A549 (cell line): ENCODE data around the gene CACNA1C. TPM values are rescaled to one million over a fixed set of nuclear protein-coding genes. Genes with fewer than 3 reads are reported as not detected.

Experiments
- ATAC-seq, 2 experiments: fragments of 200-7000 bp in 1 of 2; fragments of >200 bp in 1 of 2; cut with Nextera tagmentation in 1 of 2; cut with Tn5 transposase in 1 of 2; 3 replicates each; pipeline versions ENCODE4 v1.8.0 to v1.9.1; 2018 to 2020; ENCODE audit warnings: mild to moderate bottlenecking in 1 of 2, moderate library complexity in 1 of 2
- CTCF ChIA-PET: fragments of 300-600 bp; sonication (Branson Sonifier 250); formaldehyde crosslinking; extraction: SDS; loops from one replicate; lab custom pipeline; 2021; ENCODE audit warnings: antibody characterized with exemption, inconsistent platforms; lab: Yijun Ruan, JAX
- POLR2A ChIA-PET: fragments of 350-600 bp; formaldehyde crosslinking; extraction: SDS; loops from one replicate; lab custom pipeline; 2021; ENCODE audit warnings: antibody characterized with exemption, inconsistent platforms; lab: Yijun Ruan, JAX
- DNase-seq, 2 experiments: peaks; one replicate each; pipeline versions ENCODE4 v3.0.0 to v3.0.0-alpha.2; 2011 to 2016; ENCODE audit warnings: low read depth in 1 of 2, low spot score in 1 of 2
- FAIRE-seq: peaks from 2 replicates; lab custom pipeline; 2011; peaks lifted over from hg19 to GRCh38; lab: Jason Lieb, UNC
- H3K27ac ChIP-seq, 2 experiments: fragments of >200 bp; sonication (Bioruptor Twin); formaldehyde crosslinking; 3 replicates each; pipeline ENCODE4 v1.5.1; 2016 to 2017
- H3K4me1 ChIP-seq: fragments of >200 bp; sonication (Bioruptor Twin); formaldehyde crosslinking; 3 replicates; pipeline ENCODE4 v1.6.1; 2016
- H3K4me2 ChIP-seq: fragments of >200 bp; sonication (Bioruptor Twin); formaldehyde crosslinking; 3 replicates; pipeline ENCODE4 v1.6.1; 2016
- H3K4me3 ChIP-seq: fragments of >200 bp; sonication (Bioruptor Twin); formaldehyde crosslinking; 3 replicates; pipeline ENCODE4 v1.5.1; 2016
- H3K9me3 ChIP-seq: fragments of >200 bp; sonication (Bioruptor Twin); formaldehyde crosslinking; 3 replicates; pipeline ENCODE4 v1.6.1; 2016
- CBX2 ChIP-seq: fragments of 200-600 bp; sonication (generic); IDR thresholded peaks from 2 replicates; pipeline ENCODE4 v1.6.1; 2016; ENCODE audit warnings: low read depth, mild to moderate bottlenecking, borderline replicate concordance
- CEBPB ChIP-seq, 2 experiments: fragments of >200 bp in 1 of 2; sonication (Bioruptor Twin) in 1 of 2; formaldehyde crosslinking in 1 of 2; IDR thresholded peaks; 2 replicates each; pipeline ENCODE4 v1.6.1; 2012 to 2016
- CHD2 ChIP-seq: fragments of 150-350 bp; IDR thresholded peaks from 2 replicates; pipeline ENCODE4 v1.6.1; 2014; ENCODE audit warnings: low read length; ENCODE audit not compliant: partially characterized antibody
- EHMT2 ChIP-seq: fragments of 200-600 bp; sonication (generic); IDR thresholded peaks from 2 replicates; pipeline ENCODE4 v1.6.1; 2016; ENCODE audit warnings: antibody characterized with exemption, low read depth, mild to moderate bottlenecking, moderate library complexity
- FOSL2 ChIP-seq, 2 experiments: fragments of 450-650 bp in 1 of 2; fragments of >200 bp in 1 of 2; sonication (Bioruptor Twin) in 1 of 2; formaldehyde crosslinking; IDR thresholded peaks; 2 replicates each; pipeline versions ENCODE4 v1.5.0 to v1.6.1; 2016 to 2020; ENCODE audit warnings: mild to moderate bottlenecking in 1 of 2, moderate library complexity in 1 of 2
- HES2 ChIP-seq: fragments of >200 bp; sonication (Bioruptor Twin); formaldehyde crosslinking; IDR thresholded peaks from 2 replicates; pipeline ENCODE4 v1.6.1; 2016
- HOXB5 ChIP-seq: fragments of 250-450 bp; sonication (Bioruptor Pico); IDR thresholded peaks from 2 replicates; pipeline ENCODE4 v1.5.0; 2020; ENCODE audit warnings: mild to moderate bottlenecking, moderate library complexity
- JUN ChIP-seq, 2 experiments: fragments of >200 bp; sonication (Bioruptor Twin); formaldehyde crosslinking; IDR thresholded peaks; 2 replicates in 1 of 2; 3 replicates in 1 of 2; pipeline ENCODE4 v1.6.1; 2016 to 2017
- KDM1A ChIP-seq: fragments of 200-600 bp; sonication (generic); IDR thresholded peaks from 2 replicates; pipeline ENCODE4 v1.6.1; 2016; ENCODE audit warnings: low read depth, mild to moderate bottlenecking
- KDM5A ChIP-seq: fragments of 200-600 bp; sonication (generic); IDR thresholded peaks from 2 replicates; pipeline ENCODE4 v1.6.1; 2016; ENCODE audit warnings: antibody characterized with exemption, mild to moderate bottlenecking
- MAFK ChIP-seq: fragments of 450-650 bp; IDR thresholded peaks from 2 replicates; pipeline ENCODE4 v1.6.1; 2014; ENCODE audit not compliant: partially characterized antibody
- MAZ ChIP-seq: fragments of 150-350 bp; IDR thresholded peaks from 2 replicates; pipeline ENCODE4 v1.6.1; 2014; ENCODE audit warnings: antibody characterized with exemption, low read depth, low read length, borderline replicate concordance
- NFE2L2 ChIP-seq: fragments of 150-350 bp; conservative IDR thresholded peaks from 2 replicates; pipeline ENCODE4 v1.6.1; 2014; ENCODE audit warnings: low read length
- NPAS2 ChIP-seq: fragments of 250-450 bp; sonication (Bioruptor Pico); IDR thresholded peaks from 2 replicates; pipeline ENCODE4 v1.8.0; 2022; ENCODE audit warnings: mild to moderate bottlenecking, moderate library complexity, borderline replicate concordance
- PHF8 ChIP-seq: fragments of 200-600 bp; sonication (generic); IDR thresholded peaks from 2 replicates; pipeline ENCODE4 v1.6.1; 2016; ENCODE audit warnings: low read depth, mild to moderate bottlenecking, antibody characterized with exemption, moderate library complexity, borderline replicate concordance
- POLR2AphosphoS2 ChIP-seq: conservative IDR thresholded peaks from 2 replicates; pipeline ENCODE4 v1.6.1; 2012; ENCODE audit warnings: low read length, improper control_type of control experiment, inconsistent platforms
- RAD21 ChIP-seq, 2 experiments: fragments of >200 bp in 1 of 2; sonication (Bioruptor Twin) in 1 of 2; formaldehyde crosslinking in 1 of 2; IDR thresholded peaks in 1 of 2; conservative IDR thresholded peaks in 1 of 2; 2 replicates in 1 of 2; 3 replicates in 1 of 2; pipeline ENCODE4 v1.6.1; 2012 to 2018; ENCODE audit warnings: inconsistent platforms in 1 of 2
- RARB ChIP-seq: fragments of 250-450 bp; sonication (Bioruptor Pico); IDR thresholded peaks from 2 replicates; pipeline ENCODE4 v1.8.0; 2021; ENCODE audit warnings: mild to moderate bottlenecking, moderate library complexity
- RFX5 ChIP-seq: fragments of 450-650 bp; IDR thresholded peaks from 2 replicates; pipeline ENCODE4 v1.7.1; 2014; ENCODE audit warnings: antibody characterized with exemption, mild to moderate bottlenecking, moderate library complexity
- SMC3 ChIP-seq: fragments of >200 bp; sonication (Bioruptor Twin); formaldehyde crosslinking; IDR thresholded peaks from 3 replicates; pipeline ENCODE4 v1.6.1; 2018; ENCODE audit warnings: inconsistent platforms
- ZC3H11A ChIP-seq: fragments of 450-650 bp; IDR thresholded peaks from 2 replicates; pipeline ENCODE4 v1.6.1; 2014; ENCODE audit warnings: antibody characterized with exemption, mild to moderate bottlenecking
- ZSCAN20 ChIP-seq: fragments of 250-450 bp; sonication (Bioruptor Pico); IDR thresholded peaks from 2 replicates; pipeline ENCODE4 v1.8.0; 2022; ENCODE audit warnings: mild to moderate bottlenecking, moderate library complexity
- WGBS: methylation state at CpG from one replicate; pipeline ENCODE4 v1.1.6; 2017; ENCODE audit errors: missing lambda C conversion rate; 5-methylcytosine and 5-hydroxymethylcytosine counted together
- polyA plus RNA-seq, 4 experiments: library from polyadenylated mRNA; depleted of rRNA in 3 of 4; stranded (reverse); fragments of >200 nt; fragmentation: RNase III in 1 of 4; extraction: RNeasy Plus Mini Kit Qiagen cat#74134 plus additional on column Dnase treatment in 1 of 4; gene quantifications; 2 replicates in 3 of 4; 3 replicates in 1 of 4; pipeline ENCODE4 v1.2.3, GENCODE V29; 2011 to 2017
- TF ChIP-seq, protein P1 (sequence below): fragments of 200-600 bp; sonication (generic); IDR thresholded peaks from 2 replicates; pipeline ENCODE4 v1.6.1; 2016; ENCODE audit warnings: antibody characterized with exemption, mild to moderate bottlenecking, moderate library complexity
- TF ChIP-seq, protein P2 (sequence below): fragments of >200 bp; sonication (Bioruptor Twin); formaldehyde crosslinking; IDR thresholded peaks from 3 replicates; pipeline ENCODE4 v1.6.1; 2016
- TF ChIP-seq, protein P3 (sequence below): fragments of 250-450 bp; sonication (Bioruptor Pico); IDR thresholded peaks from 2 replicates; pipeline ENCODE4 v1.5.0; 2021; ENCODE audit warnings: mild to moderate bottlenecking, moderate library complexity, borderline replicate concordance

CACNA1C gene
- polyA plus RNA-seq, 2 of the 4 experiments (the other 2 are of a cell fraction), result not detected

GRCh38 chr12:2454601-2455177 lies 401.9 kb downstream of the CACNA1C start:
- Histone ChIP-seq H3K4me3 (no peak overlapping the region), H3K4me2 (no peak overlapping the region), H3K27ac (no peak overlapping the region), H3K4me1 (no peaks in the 10 kb centered on the region), H3K9me3 (no peaks in the 10 kb centered on the region)
- no peak for FAIRE-seq
- ChIA-PET CTCF (no interaction called here), POLR2A (no interaction called here)
- TF ChIP-seq HES2, result no peak
- TF ChIP-seq, protein P1, sequence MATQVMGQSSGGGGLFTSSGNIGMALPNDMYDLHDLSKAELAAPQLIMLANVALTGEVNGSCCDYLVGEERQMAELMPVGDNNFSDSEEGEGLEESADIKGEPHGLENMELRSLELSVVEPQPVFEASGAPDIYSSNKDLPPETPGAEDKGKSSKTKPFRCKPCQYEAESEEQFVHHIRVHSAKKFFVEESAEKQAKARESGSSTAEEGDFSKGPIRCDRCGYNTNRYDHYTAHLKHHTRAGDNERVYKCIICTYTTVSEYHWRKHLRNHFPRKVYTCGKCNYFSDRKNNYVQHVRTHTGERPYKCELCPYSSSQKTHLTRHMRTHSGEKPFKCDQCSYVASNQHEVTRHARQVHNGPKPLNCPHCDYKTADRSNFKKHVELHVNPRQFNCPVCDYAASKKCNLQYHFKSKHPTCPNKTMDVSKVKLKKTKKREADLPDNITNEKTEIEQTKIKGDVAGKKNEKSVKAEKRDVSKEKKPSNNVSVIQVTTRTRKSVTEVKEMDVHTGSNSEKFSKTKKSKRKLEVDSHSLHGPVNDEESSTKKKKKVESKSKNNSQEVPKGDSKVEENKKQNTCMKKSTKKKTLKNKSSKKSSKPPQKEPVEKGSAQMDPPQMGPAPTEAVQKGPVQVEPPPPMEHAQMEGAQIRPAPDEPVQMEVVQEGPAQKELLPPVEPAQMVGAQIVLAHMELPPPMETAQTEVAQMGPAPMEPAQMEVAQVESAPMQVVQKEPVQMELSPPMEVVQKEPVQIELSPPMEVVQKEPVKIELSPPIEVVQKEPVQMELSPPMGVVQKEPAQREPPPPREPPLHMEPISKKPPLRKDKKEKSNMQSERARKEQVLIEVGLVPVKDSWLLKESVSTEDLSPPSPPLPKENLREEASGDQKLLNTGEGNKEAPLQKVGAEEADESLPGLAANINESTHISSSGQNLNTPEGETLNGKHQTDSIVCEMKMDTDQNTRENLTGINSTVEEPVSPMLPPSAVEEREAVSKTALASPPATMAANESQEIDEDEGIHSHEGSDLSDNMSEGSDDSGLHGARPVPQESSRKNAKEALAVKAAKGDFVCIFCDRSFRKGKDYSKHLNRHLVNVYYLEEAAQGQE, result no peak
- no peak for TF ChIP-seq MAFK
- TF ChIP-seq JUN (IDR thresholded peaks at IDR 0.05), result no peak
- TF ChIP-seq, protein P2, sequence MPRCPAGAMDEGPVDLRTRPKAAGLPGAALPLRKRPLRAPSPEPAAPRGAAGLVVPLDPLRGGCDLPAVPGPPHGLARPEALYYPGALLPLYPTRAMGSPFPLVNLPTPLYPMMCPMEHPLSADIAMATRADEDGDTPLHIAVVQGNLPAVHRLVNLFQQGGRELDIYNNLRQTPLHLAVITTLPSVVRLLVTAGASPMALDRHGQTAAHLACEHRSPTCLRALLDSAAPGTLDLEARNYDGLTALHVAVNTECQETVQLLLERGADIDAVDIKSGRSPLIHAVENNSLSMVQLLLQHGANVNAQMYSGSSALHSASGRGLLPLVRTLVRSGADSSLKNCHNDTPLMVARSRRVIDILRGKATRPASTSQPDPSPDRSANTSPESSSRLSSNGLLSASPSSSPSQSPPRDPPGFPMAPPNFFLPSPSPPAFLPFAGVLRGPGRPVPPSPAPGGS, result no peak
- TF ChIP-seq RFX5, result no peak
- no peak for TF ChIP-seq KDM5A
- no peak for TF ChIP-seq EHMT2
- no peak for TF ChIP-seq SMC3
- no peak for TF ChIP-seq FOSL2 (IDR thresholded peaks at IDR 0.05)
- TF ChIP-seq FOSL2 (CRISPR knock-in tag; IDR thresholded peaks at IDR 0.05), result no peak
- no peak for TF ChIP-seq ZSCAN20 (CRISPR knock-in tag)
- no peak for TF ChIP-seq CBX2
- no peak for TF ChIP-seq KDM1A
- TF ChIP-seq, protein P3, sequence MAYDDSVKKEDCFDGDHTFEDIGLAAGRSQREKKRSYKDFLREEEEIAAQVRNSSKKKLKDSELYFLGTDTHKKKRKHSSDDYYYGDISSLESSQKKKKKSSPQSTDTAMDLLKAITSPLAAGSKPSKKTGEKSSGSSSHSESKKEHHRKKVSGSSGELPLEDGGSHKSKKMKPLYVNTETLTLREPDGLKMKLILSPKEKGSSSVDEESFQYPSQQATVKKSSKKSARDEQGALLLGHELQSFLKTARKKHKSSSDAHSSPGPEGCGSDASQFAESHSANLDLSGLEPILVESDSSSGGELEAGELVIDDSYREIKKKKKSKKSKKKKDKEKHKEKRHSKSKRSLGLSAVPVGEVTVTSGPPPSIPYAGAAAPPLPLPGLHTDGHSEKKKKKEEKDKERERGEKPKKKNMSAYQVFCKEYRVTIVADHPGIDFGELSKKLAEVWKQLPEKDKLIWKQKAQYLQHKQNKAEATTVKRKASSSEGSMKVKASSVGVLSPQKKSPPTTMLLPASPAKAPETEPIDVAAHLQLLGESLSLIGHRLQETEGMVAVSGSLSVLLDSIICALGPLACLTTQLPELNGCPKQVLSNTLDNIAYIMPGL (CRISPR knock-in tag), result no peak
- TF ChIP-seq POLR2AphosphoS2, result no peak
- TF ChIP-seq CHD2, result no peak
- no peak for TF ChIP-seq HOXB5
- TF ChIP-seq RARB (CRISPR knock-in tag), result no peak
- WGBS, result 37% methylated on average over 20 of the region's 20 CpGs
- no peak for ATAC-seq
- DNase-seq, result no peak

GRCh38 chr12:2455410-2455809 lies 402.6 kb downstream of the CACNA1C start:
- no peak overlapping the region for H3K4me2 ChIP-seq
- POLR2A ChIA-PET, result no interaction called here
- ATAC-seq (no peak), FAIRE-seq (no peak), DNase-seq (no peak)
- no peak overlapping the region for H3K27ac ChIP-seq
- no peaks in the 10 kb centered on the region for H3K4me1 ChIP-seq
- TF ChIP-seq RAD21 (conservative IDR thresholded peaks at IDR 0.05 in 1 of 2, IDR thresholded peaks at IDR 0.05 in 1 of 2) (no peak), CHD2 (no peak), NPAS2 (CRISPR knock-in tag) (no peak), CEBPB (IDR thresholded peaks at IDR 0.05) (no peak), MAZ (no peak), NFE2L2 (no peak), PHF8 (no peak), ZC3H11A (no peak)
- 23% methylated on average over 9 of the region's 9 CpGs for WGBS
- CTCF ChIA-PET, result no interaction called here
- H3K9me3 ChIP-seq, result no peaks in the 10 kb centered on the region
- no peak overlapping the region for H3K4me3 ChIP-seq
